SK-N-SH (cell line): ENCODE measurements around the gene STAC. TPM values are rescaled to one million over a fixed set of nuclear protein-coding genes. Genes with fewer than 3 reads are reported as not detected.

Experiments used
- CTCF ChIA-PET: fragments of 300-600, 350-600 bp; formaldehyde crosslinking; extraction: SDS; loops from one replicate; lab custom pipeline; 2021; lab: Yijun Ruan, JAX
- POLR2A ChIA-PET: fragments of 350-600 bp; sonication (Branson Sonifier 250); formaldehyde crosslinking; extraction: SDS; loops from one replicate; lab custom pipeline; 2020; ENCODE audit warnings: antibody characterized with exemption, inconsistent platforms; lab: Yijun Ruan, JAX
- DNase-seq: peaks from one replicate; pipeline ENCODE4 v3.0.0; 2012
- H2AFZ ChIP-seq: fragments of 200-600 bp; sonication (generic); 2 replicates; pipeline ENCODE4 v1.8.1; 2016; ENCODE audit warnings: antibody characterized with exemption, mild to moderate bottlenecking, low read depth
- H3F3A ChIP-seq: fragments of 200-600 bp; sonication (generic); replicated peaks from 2 replicates; pipeline ENCODE3; 2016; ENCODE audit warnings: antibody characterized with exemption, mild to moderate bottlenecking; ENCODE audit not compliant: insufficient read depth
- H3K27ac ChIP-seq, 2 experiments: fragments of 200-500 bp in 1 of 2; fragments of 200-600 bp in 1 of 2; sonication (Bioruptor generic) in 1 of 2; sonication (generic), shearing (Covaris generic) in 1 of 2; 2 replicates each; pipeline versions ENCODE4 v1.5.1 to v1.6.1; 2014 to 2016; ENCODE audit warnings: low read depth in 2 of 2, inconsistent platforms in 1 of 2, low read length in 1 of 2, mild to moderate bottlenecking in 1 of 2, mixed read lengths in 1 of 2
- H3K27me3 ChIP-seq: fragments of 200-600 bp; sonication (generic), shearing (Covaris generic); 2 replicates; pipeline ENCODE4 v1.6.1; 2016; ENCODE audit warnings: mixed run types; ENCODE audit not compliant: insufficient read depth
- H3K36me3 ChIP-seq, 2 experiments: fragments of 200-500 bp in 1 of 2; fragments of 200-600 bp in 1 of 2; sonication (Bioruptor generic) in 1 of 2; sonication (generic) in 1 of 2; replicated peaks in 1 of 2; 2 replicates each; pipeline versions ENCODE3 to v1.5.1; 2014 to 2016; ENCODE audit warnings: low read length in 1 of 2, mild to moderate bottlenecking in 1 of 2; ENCODE audit not compliant: insufficient read depth in 2 of 2, control insufficient read depth in 1 of 2
- H3K4me1 ChIP-seq, 2 experiments: fragments of 200-500 bp in 1 of 2; fragments of 200-600 bp in 1 of 2; sonication (Bioruptor generic) in 1 of 2; sonication (generic), shearing (Covaris generic) in 1 of 2; 2 replicates each; pipeline versions ENCODE4 v1.5.1 to v1.6.1; 2014 to 2016; ENCODE audit warnings: low read depth in 1 of 2, low read length in 1 of 2, mixed run types in 1 of 2; ENCODE audit not compliant: insufficient read depth in 2 of 2, control insufficient read depth in 1 of 2
- H3K4me2 ChIP-seq: fragments of 200-600 bp; sonication (generic), shearing (Covaris generic); 2 replicates; pipeline ENCODE4 v1.6.1; 2017; ENCODE audit warnings: mixed run types
- H3K4me3 ChIP-seq, 2 experiments: fragments of 200-500 bp in 1 of 2; fragments of 200-600 bp in 1 of 2; sonication (Bioruptor generic) in 1 of 2; sonication (generic), shearing (Covaris generic) in 1 of 2; 2 replicates each; pipeline versions ENCODE4 v1.5.1 to v1.8.1; 2014 to 2016; ENCODE audit warnings: low read depth in 2 of 2, inconsistent platforms in 1 of 2, low read length in 1 of 2, mild to moderate bottlenecking in 1 of 2, mixed read lengths in 1 of 2, moderate library complexity in 1 of 2
- H3K79me2 ChIP-seq: fragments of 200-600 bp; sonication (generic); 2 replicates; pipeline ENCODE4 v1.8.1; 2017; ENCODE audit warnings: mild to moderate bottlenecking; ENCODE audit not compliant: insufficient read depth
- H3K9ac ChIP-seq: fragments of 200-600 bp; sonication (generic); 2 replicates; pipeline ENCODE4 v1.6.1; 2017; ENCODE audit warnings: mixed run types
- H3K9me2 ChIP-seq: fragments of 200-600 bp; sonication (generic); 2 replicates; pipeline ENCODE4 v1.6.1; 2017; ENCODE audit warnings: mixed run types
- H3K9me3 ChIP-seq: fragments of 200-600 bp; sonication (generic); 2 replicates; pipeline ENCODE4 v1.6.1; 2017; ENCODE audit warnings: mixed run types, mild to moderate bottlenecking, moderate library complexity
- H4K20me1 ChIP-seq: fragments of 200-600 bp; sonication (generic); 2 replicates; pipeline ENCODE4 v1.6.1; 2017; ENCODE audit warnings: mild to moderate bottlenecking, mixed run types; ENCODE audit not compliant: insufficient read depth
- CHD2 ChIP-seq: fragments of 150-350 bp; IDR thresholded peaks from 2 replicates; pipeline ENCODE4 v1.6.1; 2018; ENCODE audit warnings: low read length; ENCODE audit not compliant: partially characterized antibody
- CTCF ChIP-seq: fragments of 200-600 bp; sonication (generic); IDR thresholded peaks from 2 replicates; pipeline ENCODE4 v1.6.1; 2017; ENCODE audit warnings: antibody characterized with exemption, mild to moderate bottlenecking, moderate library complexity
- EP300 ChIP-seq, 2 experiments: IDR thresholded peaks; 2 replicates each; pipeline versions ENCODE4 v1.4.0 to v1.6.1; 2012; ENCODE audit warnings: borderline replicate concordance in 1 of 2, low read depth in 1 of 2, low read length in 1 of 2
- FOSL2 ChIP-seq: IDR thresholded peaks from 2 replicates; pipeline ENCODE4 v1.4.0; 2012; ENCODE audit warnings: low read depth, mild to moderate bottlenecking, moderate library complexity, borderline replicate concordance
- FOXJ3 ChIP-seq: sonication (generic); formaldehyde crosslinking; IDR thresholded peaks from 2 replicates; pipeline ENCODE4 v1.5.1; 2020; ENCODE audit warnings: mild to moderate bottlenecking, missing genetic modification reagents
- FOXM1 ChIP-seq: IDR thresholded peaks from 2 replicates; pipeline ENCODE4 v1.4.0; 2012; ENCODE audit warnings: low read depth, mild to moderate bottlenecking
- GABPA ChIP-seq: IDR thresholded peaks from 2 replicates; pipeline ENCODE4 v1.4.0; 2012; ENCODE audit warnings: low read depth, mild to moderate bottlenecking
- JUND ChIP-seq: IDR thresholded peaks from 2 replicates; pipeline ENCODE4 v1.4.0; 2012
- MAX ChIP-seq: IDR thresholded peaks from 2 replicates; pipeline ENCODE4 v1.4.0; 2012; ENCODE audit warnings: low read depth
- MEF2A ChIP-seq: IDR thresholded peaks from 2 replicates; pipeline ENCODE4 v1.4.0; 2012; ENCODE audit warnings: low read depth, borderline replicate concordance
- MXI1 ChIP-seq: IDR thresholded peaks from 2 replicates; pipeline ENCODE4 v1.6.1; 2012; ENCODE audit warnings: mild to moderate bottlenecking, low read depth, low read length, improper control_type of control experiment
- NFIC ChIP-seq: IDR thresholded peaks from 2 replicates; pipeline ENCODE4 v1.4.0; 2012; ENCODE audit warnings: borderline replicate concordance
- NRF1 ChIP-seq: IDR thresholded peaks from 2 replicates; pipeline ENCODE4 v1.6.1; 2012; ENCODE audit warnings: low read depth, mild to moderate bottlenecking, low read length
- PBX3 ChIP-seq: IDR thresholded peaks from 2 replicates; pipeline ENCODE4; 2012
- RAD21 ChIP-seq: IDR thresholded peaks from 2 replicates; pipeline ENCODE4 v1.6.1; 2012; ENCODE audit warnings: mild to moderate bottlenecking, low read length
- SMC3 ChIP-seq: IDR thresholded peaks from 2 replicates; pipeline ENCODE4 v1.6.1; 2012; ENCODE audit warnings: low read depth, low read length, improper control_type of control experiment
- TCF12 ChIP-seq: IDR thresholded peaks from 2 replicates; pipeline ENCODE4 v1.4.0; 2012
- WGBS: methylation state at CpG from one replicate; pipeline ENCODE4 v1.1.6; 2017; ENCODE audit warnings: low lambda C conversion rate; 5-methylcytosine and 5-hydroxymethylcytosine counted together
- polyA plus RNA-seq, 3 experiments: library from polyadenylated mRNA; depleted of rRNA; stranded (reverse); fragments of >200 nt; gene quantifications; 2 replicates each; pipeline ENCODE4 v1.2.3, GENCODE V29; 2012
- TF ChIP-seq, protein P1 (sequence below): fragments of 150-350 bp; IDR thresholded peaks from 2 replicates; pipeline ENCODE4 v1.6.1; 2016; ENCODE audit warnings: mild to moderate bottlenecking, low read depth, low read length

The STAC gene
- polyA plus RNA-seq, 1 of the 3 experiments (the other 2 are of a cell fraction): 25.0 TPM

- Histone ChIP-seq H2AFZ (no peak overlapping the region), H4K20me1 (no peaks in the 10 kb centered on the region), H3K9me2 (no peaks in the 10 kb centered on the region), H3F3A (peaks cover 5% of the 10 kb centered on the region), H3K4me1 (peaks cover 0 to 15% of the 10 kb centered on the region in 2 experiments; a peak in 1 of 4 replicates), H3K4me2 (no peak overlapping the region), H3K9me3 (no peaks in the 10 kb centered on the region), H3K27ac (no peak overlapping the region; a peak in 1 of 4 replicates), H3K4me3 (no peak overlapping the region), H3K36me3 (peaks cover 3 to 14% of the 10 kb centered on the region in 2 experiments), H3K9ac (no peak overlapping the region), H3K27me3 (no peaks in the 10 kb centered on the region), H3K79me2 (0 out of 2 replicates have a peak, but pooled peaks cover 6% of the 10 kb centered on the region)
- no peak for DNase-seq
- ChIA-PET POLR2A (no interaction called here), CTCF (no interaction called here)
- TF ChIP-seq FOSL2 (peak; percentile 28; the same call in 1 of the 2 replicates), JUND (no peak; the same call in 1 of the 2 replicates)
Measured at GRCh38 chr3:36403661-36404060, 23.4 kb downstream of the STAC start.

DNA sequence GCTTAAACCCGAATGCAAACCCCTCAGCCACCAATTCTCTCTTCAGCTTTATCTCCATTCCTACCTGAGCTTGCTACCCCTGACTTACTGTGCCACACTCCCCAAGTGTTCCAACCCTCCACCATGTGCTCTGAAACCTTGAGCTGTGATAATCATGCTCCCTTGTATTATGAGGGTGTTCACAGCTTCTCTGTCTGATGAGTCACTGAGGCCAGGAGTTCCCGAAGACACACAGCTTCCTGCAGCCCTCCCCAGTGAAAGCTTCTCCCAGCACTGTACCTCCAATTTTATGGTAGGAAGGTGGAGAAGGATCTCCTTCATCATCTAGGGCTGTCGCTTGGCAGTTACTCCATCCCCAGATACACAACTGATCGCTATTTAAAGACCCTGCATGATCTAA is 24.9 kb downstream of the STAC start:
- no peak for TF ChIP-seq NRF1
- no peak for TF ChIP-seq RAD21
- TF ChIP-seq MEF2A: no peak
- no peak for TF ChIP-seq SMC3
- no peak for TF ChIP-seq EP300 (IDR thresholded peaks at IDR 0.05; ENCODE audit: borderline replicate concordance in 1 of 2, low read depth in 1 of 2, low read length in 1 of 2)
- TF ChIP-seq PBX3: no peak
- no peak for TF ChIP-seq CTCF
- no peak for TF ChIP-seq MXI1
- TF ChIP-seq CHD2: no peak
- no peak for TF ChIP-seq TCF12
- TF ChIP-seq FOXM1: no peak
- TF ChIP-seq NFIC: no peak
- TF ChIP-seq, protein P1, sequence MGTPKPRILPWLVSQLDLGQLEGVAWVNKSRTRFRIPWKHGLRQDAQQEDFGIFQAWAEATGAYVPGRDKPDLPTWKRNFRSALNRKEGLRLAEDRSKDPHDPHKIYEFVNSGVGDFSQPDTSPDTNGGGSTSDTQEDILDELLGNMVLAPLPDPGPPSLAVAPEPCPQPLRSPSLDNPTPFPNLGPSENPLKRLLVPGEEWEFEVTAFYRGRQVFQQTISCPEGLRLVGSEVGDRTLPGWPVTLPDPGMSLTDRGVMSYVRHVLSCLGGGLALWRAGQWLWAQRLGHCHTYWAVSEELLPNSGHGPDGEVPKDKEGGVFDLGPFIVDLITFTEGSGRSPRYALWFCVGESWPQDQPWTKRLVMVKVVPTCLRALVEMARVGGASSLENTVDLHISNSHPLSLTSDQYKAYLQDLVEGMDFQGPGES: no peak
- no peak for TF ChIP-seq MAX
- TF ChIP-seq FOSL2: no peak
- TF ChIP-seq GABPA: no peak
- TF ChIP-seq FOXJ3 (CRISPR knock-in tag): no peak
- H4K20me1 ChIP-seq: no peaks in the 10 kb centered on the region
- no peaks in the 10 kb centered on the region for H3K9me2 ChIP-seq
- 96% methylated on average over 4 of the region's 4 CpGs for WGBS
- H3K27ac ChIP-seq: no peak overlapping the region
- H3F3A ChIP-seq: peaks cover 5% of the 10 kb centered on the region
- no peaks in the 10 kb centered on the region for H3K27me3 ChIP-seq
- CTCF ChIA-PET: interaction anchor here (1.1 kb wide), 1 partner anchor 292 kb away, joined by 4 read pairs; no protein-coding TSS in a partner anchor
- H3K4me2 ChIP-seq: no peak overlapping the region
- H2AFZ ChIP-seq: no peak overlapping the region
- H3K36me3 ChIP-seq: peaks cover 12 to 16% of the 10 kb centered on the region in 2 experiments
- POLR2A ChIA-PET: no interaction called here
- no peaks in the 10 kb centered on the region for H3K9me3 ChIP-seq
- H3K79me2 ChIP-seq: 0 out of 2 replicates have a peak, but pooled peaks cover 6% of the 10 kb centered on the region
- H3K4me1 ChIP-seq: peaks cover 0 to 3% of the 10 kb centered on the region in 2 experiments; a peak in 1 of 4 replicates
- no peak for DNase-seq
- no peak overlapping the region for H3K9ac ChIP-seq
- no peak overlapping the region for H3K4me3 ChIP-seq
